Mucosa of gallbladder (tissue), 1 donor: ENCODE measurements around the gene VAV2. TPM values are rescaled to one million over a fixed set of nuclear protein-coding genes. Genes with fewer than 3 reads are reported as not detected.
A peak's percentile ranks its signal among the peaks of the same experiment; 100 is the strongest.

Source experiments
- DNase-seq: peaks from one replicate; pipeline ENCODE4 v3.0.0-alpha.2; 2020; ENCODE audit warnings: low spot score
- total RNA-seq: library from RNA; stranded (reverse); gene quantifications from one replicate; pipeline ENCODE4 v1.2.1, GENCODE V29; 2021
- donor health status: DM: no; HTN: no; CAD: no.

Gene VAV2
- 64.4 TPM for total RNA-seq

- peak; percentile 51 for DNase-seq
These were observed at the start of gene VAV2 for GRCh38 chr9:133991964-133992779. TSS of gene VAV2 (minus strand) at chr9:133992324. CDS start at chr9:133992278, 46 bp downstream.

GRCh38 chr9:134041649-134041962, 49.5 kb upstream of the VAV2 start:
- DNase-seq, result no peak

- no peak for DNase-seq
These were observed 48.9 kb upstream of the VAV2 start for GRCh38 chr9:134040781-134041648.

- no peak for DNase-seq
These were observed 48.0 kb upstream of the VAV2 start for GRCh38 chr9:134040176-134040565.

- no peak for DNase-seq
These were observed 47.5 kb upstream of the VAV2 start for GRCh38 chr9:134039386-134040175.

- no peak for DNase-seq
These were observed 45.5 kb upstream of the VAV2 start for GRCh38 chr9:134037641-134038040.

GRCh38 chr9:134036130-134036529, 44.0 kb upstream of the VAV2 start:
- DNase-seq, result no peak

GRCh38 chr9:134035041-134036039, 43.2 kb upstream of the VAV2 start:
- no peak for DNase-seq

GRCh38 chr9:134034215-134035040, 42.3 kb upstream of the VAV2 start:
- DNase-seq, result no peak

- DNase-seq, result no peak
These were observed 41.5 kb upstream of the VAV2 start for GRCh38 chr9:134033516-134034214.

GRCh38 chr9:134032456-134033222, 40.5 kb upstream of the VAV2 start:
- no peak for DNase-seq

- no peak for DNase-seq
These were observed 39.7 kb upstream of the VAV2 start for GRCh38 chr9:134031783-134032182.

GRCh38 chr9:134030821-134031470, 38.8 kb upstream of the VAV2 start:
- no peak for DNase-seq

GRCh38 chr9:134029248-134030226, 37.4 kb upstream of the VAV2 start:
- DNase-seq, result no peak

GRCh38 chr9:134028575-134029247, 36.6 kb upstream of the VAV2 start:
- DNase-seq, result no peak

- no peak for DNase-seq
These were observed 36.0 kb upstream of the VAV2 start for GRCh38 chr9:134028076-134028475.
